NCI-H1417 treated with DMSO at 0.1 percent for 48 hours (cell line): ENCODE data around the gene ANO1.
"Not testable (repeated sequence)": the region's sequence is repeated elsewhere in the genome, so short reads cannot be mapped to it uniquely, and the experiment has no call there.

Experiments used
- DNase-seq: peaks from one replicate; lab custom pipeline; 2025; lab: John Stamatoyannopoulos, UW

Gene ANO1

DNA sequence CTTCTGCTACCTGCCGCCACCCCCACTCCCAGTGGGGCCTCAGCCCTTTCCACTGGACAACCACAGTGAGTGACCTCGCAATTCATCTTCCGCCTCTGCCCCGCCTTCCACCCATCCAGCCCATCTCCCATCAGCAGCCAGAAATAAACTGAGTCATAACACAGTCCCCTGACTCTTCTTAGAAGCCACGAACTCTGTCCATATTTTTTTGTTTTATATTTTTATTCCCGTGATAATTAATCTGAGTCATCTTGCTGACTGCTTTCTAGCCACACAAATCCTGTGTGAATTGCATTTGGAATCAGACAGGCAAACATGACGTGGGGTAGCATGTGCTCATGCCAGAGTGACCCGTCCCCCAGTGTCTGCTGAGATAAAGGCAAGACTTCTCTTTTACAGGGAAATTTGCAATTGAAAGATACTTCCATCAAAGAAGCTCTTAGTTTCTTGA lies 132.0 kb downstream of the ANO1 start:
- no peak for DNase-seq

DNA sequence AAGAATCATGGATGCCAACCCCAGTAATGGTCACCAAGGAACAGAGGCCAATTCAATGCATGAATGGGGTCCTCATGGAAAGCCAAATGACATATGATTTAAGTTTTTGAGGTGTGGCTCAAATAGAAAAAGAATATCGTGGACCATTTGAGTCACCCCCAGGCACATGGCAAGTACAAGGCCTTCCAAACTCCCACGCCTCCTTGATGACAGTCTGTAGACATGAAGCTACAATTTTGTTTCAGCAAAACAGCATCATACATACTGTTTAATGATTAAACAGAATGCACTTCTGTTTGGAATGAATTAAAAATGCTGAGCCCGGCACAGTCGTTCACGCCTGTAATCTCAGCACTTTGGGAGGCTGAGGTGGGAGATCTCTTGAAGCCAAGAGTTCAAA lies 132.4 kb downstream of the ANO1 start:
- no peak for DNase-seq

DNA sequence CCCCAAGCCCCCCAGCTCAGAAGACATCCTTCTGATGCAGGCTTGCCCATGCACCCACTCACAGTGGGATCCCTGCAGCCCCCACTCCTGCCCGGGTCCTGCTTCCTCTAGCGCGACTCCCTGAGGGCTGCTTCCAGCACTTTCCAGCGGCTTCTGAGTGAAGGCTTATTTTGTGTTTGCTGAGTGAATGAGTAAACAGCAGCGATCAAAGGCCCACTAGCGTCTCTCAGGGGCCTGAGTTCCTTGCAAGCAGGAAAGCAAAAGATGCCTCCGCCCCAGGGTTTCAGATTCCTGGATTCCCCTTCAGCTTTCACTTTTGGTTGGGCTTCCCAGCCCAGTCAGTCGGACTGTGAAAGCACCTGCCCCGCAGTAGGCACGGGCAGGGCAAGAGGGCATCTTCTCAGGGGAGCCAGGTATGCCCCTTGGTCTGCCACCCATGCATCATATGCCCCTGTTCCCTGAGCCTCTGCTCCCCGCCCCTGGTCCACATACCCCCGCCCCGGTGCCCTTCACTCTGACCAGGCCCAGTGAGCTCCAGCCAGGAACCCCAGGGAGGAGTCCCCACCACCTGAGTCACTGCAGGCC lies 134.2 kb downstream of the ANO1 start:
- DNase-seq = no peak

DNA sequence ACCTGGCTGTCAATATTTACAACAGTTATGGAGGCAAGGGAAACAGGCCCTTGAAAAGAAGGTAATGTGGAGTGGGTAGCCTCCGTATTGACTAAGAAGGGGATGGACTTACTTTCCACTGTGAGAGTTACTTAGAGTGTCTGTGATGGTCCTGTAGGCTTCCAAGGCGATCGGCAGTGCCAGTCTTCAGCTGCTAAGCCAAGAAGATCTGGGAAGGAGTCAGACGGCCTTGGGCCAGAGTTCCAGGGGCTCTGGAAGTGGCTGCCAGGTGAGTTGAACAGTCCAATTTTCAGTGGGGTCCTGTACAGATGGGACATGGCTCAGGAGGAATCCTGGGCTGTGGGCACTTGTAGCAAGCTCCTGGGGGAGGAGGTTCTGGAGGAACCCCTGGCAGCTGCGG lies 139.3 kb downstream of the ANO1 start:
- DNase-seq = not testable (repeated sequence)

DNA sequence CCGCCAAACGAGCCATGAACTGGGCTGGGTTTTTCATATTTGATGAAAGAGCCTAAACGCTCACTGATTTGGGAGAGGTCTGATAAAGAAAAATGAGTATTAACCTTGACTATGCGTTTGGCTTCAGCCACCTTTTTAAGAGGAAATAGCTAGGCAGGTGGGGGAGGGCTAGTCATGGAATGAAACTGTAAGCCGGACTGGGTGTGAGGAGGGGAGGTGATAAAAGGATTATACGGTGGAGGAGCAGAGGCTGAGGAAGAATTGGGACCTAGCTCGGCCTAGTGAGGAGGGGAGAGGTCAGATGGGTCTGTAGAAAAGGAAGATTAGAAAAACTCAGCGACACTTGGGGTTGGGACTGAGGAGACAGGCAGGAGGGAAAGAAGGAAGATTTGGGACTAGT lies 140.0 kb downstream of the ANO1 start:
- DNase-seq = not testable (repeated sequence)

DNA sequence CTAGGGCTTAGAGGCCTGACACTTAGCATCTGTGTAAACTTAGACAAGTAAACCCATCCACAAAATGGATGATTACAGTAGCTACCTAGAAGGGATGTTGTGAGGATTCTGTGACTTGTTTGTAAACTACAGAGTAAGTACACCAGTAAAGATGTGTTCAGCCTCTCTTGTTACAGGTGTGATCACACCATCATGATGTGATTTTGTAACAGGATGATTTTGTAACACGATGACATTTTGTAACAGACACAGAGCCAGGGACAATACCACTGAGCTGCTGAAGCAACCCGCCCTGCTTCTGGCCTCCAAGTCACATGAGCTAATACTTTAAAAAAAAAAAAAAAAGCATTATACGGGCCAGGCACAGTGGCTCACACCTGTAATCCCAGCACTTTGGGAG lies 142.0 kb downstream of the ANO1 start:
- no peak for DNase-seq

DNA sequence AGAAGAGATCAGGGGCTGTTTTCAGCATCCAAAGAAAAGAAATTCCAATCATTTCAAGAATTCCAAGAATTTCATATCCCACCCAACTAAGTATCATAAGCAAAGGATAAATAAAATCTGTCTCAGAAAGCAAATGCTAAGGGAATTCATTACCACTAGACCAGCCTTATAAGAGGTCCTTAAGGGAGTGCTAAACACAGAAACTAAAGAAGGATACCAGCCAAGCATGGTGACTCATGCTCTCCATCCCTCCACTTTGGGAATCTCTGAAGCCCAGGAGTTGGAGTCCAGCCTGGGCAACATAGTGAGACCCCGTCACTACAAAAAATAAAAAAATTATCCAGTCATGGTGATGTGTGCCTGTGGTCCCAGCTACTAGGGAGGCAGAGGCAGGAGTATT lies 142.8 kb downstream of the ANO1 start:
- DNase-seq = no peak

DNA sequence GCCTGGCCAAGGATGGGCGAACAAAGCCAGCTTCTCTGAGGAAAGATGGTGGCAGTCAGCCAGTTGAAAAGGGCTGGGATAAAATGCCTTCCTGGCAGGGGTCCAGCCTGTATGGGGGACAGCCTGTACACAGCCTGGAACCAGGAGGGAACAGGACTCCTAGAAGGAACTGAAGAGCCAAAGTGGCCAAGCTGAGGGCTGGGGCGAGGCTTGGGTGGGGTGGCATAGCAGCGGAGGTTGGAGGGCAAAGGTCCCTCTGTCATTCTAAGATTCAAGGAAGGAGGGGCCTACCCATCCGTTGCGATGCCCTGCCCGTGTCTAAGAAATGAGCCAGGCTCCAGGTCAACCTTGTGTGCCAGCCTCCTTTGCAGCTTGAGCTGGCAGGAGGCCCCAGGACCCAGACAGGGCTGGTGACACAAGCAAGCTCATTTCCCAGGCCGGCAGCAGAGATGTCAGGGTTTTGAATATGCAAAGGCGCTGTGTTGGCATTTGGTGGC lies 147.6 kb downstream of the ANO1 start:
- DNase-seq = no peak

DNA sequence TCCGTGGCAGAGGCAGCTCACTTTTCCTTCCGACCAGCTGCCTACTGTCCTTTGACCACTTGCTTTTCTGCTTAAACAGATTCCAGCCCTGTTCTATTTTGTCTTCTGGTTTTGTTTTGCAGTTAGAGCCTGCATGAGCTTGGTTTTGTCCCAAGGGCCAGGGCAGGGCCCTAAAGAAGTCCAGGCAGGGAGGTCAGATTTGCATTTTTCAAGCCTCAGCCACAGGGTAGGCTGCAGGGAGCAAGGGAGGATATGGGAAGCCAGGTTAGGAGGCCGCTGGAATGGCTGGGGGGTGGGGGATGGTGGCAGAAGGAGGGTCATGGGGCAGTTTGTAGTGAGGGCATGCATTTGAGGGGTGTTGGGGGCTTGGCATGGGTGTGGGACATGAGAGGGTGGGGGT lies 148.1 kb downstream of the ANO1 start:
- no peak for DNase-seq

DNA sequence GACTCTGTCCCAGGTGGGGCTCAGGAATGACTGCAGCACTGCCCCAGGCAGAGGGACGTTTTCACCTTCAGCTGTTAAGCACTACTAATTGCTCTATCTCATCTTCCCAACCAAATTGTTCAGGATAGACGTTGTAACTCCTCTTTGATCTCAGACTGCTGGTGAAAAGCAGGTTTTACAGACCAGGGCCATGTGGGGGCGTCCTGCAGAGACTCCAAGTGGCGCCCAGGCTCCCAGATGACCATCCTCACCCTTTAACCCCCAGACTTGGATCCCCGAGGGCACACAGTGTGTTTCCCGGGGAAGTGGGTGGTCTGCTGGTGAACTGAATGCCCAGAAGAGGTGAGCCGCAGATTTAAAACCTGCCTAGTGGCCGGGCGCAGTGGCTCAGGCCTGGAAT lies 148.8 kb downstream of the ANO1 start:
- no peak for DNase-seq

DNA sequence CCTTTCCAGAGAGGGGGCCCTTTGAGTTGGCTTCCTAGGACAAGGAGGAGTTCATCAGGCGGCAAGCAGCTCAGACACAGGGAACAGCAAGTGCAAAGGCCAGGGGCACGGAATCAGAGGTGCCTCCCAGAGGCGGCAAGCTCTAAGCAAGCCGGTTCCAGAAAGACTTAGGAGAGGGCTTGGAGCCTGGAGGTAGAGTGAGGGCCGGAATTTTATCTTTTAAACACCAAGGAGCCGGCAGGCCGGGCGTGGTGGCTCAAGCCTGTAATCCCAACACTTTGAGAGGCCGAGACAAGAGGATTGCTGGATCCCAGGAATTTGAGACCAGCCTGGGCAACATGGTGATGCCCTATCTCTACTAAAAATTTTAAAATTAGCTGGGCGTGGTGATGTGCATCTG lies 151.6 kb downstream of the ANO1 start:
- DNase-seq = no peak

DNA sequence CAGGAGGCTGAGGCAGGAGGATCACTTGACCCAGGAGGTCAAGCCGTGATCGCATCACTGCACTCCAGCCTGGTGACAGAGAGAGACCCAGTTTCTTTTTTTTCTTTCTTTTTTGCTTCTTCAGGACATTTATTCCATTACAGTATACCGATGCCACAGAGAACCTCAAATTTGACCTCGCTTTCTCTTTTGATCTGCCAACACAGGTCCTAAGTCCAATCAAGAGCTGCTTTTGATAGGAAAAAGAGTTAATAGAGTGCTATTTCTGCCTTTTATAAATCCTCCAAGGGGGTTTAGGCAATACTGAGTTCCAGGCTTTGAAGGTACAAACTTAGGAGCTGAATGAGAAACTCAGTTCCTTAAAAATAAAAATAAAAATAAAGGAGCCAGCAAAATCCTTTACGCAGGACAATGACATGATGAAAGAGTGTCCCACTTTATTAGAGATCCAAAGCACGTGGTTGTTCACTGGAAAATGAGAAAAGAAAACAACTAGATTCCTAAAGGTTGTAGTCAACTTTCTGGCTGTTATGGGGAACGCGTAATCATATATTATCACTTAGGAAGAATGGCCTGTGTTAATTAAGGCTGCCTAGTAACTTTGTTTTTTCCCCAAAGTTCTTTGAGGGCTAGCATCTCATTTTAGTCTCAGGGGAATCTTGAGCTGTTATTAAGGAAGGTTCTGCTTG lies 152.2 kb downstream of the ANO1 start:
- DNase-seq = no peak

DNA sequence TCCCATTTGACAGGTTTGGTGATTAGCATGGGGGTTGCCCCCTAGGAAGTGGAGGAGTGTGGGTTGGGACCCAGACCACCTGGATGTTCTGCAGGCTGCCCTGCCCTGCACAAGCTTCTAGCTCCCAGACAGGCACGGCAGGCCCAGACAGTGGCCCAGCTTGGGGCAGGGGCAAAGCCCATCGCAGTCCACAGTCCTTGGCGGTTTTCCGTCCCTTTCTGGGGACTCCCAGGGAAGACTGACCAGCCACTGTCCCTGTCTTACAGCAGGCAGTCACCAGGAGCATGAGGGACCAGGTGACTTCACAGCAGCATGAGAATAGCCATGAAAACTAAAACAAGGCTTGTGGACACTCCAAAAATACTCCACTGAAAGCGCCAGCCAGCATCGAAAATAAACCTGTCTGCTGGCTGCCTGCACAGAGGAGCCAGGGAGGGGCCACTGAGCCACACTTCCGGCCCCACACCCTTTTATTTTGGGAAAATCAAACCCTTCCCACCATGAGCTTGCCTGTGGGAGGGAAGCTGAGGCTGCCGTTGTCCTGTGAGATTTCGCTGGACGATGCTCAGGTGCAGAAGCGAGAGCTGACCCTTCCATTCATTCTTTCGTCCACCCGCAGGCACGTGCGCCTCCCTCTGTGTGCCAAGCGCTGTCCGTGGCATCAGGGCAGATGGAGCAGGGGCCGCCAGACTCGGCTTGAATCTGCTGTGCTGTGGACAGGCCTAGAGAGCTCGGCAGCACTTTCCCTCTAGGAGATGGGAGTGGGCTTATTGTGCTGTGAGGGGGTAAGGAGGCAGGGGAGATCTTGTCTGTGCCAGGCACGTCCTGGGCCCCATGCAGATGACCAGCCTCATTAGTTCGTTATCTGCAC lies 153.0 kb downstream of the ANO1 start:
- no peak for DNase-seq

DNA sequence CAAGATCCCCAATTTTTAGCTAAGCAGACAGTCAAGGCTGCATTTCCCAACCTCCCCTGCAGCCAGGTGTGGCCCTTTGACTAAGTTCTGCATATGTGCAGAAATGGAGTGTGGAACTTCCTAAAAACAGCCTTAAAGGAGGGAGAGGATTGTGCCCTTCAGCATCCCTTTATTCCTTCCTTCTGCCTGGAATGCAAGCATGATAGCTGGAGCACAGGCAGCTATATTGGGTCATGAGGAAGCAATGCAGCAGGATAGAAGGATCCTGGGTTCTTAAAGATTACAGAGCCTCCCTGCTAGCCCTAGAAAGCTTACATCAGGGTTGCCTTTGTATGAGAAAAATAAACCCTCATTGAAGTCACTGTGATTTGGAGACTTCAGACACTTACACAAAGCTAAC lies 154.9 kb downstream of the ANO1 start:
- DNase-seq = no peak

DNA sequence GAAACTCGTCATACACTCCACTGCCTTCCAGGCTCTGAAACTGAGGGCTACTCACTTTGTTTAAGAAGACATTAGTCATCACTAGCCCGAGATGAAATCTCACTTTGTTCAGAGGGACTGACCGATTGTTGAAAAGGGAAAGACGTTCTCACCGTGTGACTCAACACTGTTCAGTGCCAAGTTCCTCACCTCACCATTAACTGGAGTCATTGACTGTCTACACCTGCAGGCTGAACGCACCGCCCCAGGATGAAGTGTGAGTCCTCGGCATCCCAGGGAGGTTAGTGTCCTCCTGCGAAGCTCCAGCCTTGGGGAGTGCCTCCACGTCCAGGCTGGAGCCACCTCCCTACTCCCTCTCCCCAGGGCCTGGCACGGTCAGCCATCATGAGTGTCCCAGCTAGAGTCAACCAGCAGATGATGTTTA lies 155.4 kb downstream of the ANO1 start:
- no peak for DNase-seq

DNA sequence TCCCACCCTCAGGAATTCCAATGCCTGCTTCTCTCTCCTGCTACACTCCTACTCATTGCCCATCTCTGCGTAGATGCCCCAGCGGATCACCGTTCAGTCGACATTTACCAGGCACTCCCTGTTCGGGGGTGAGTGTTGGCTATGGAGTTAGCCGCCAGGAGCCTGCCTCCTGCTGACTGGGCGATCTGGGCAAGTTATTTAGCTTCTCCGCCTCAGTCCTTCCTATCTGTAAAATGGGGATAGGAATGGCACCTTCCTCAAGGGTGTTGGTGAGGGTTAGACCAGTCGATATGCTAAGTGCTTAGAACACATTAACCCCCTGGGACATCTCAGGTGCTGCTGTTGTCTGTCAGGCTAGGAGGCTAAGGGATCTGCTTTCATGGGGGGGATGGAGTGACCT lies 155.8 kb downstream of the ANO1 start:
- no peak for DNase-seq
